SK-N-SH (cell line): Measurements from ENCODE around the gene TP73. TPM values are rescaled to one million over a fixed set of nuclear protein-coding genes. Genes with fewer than 3 reads are reported as not detected.

Source experiments
- CTCF ChIA-PET: fragments of 300-600, 350-600 bp; formaldehyde crosslinking; extraction: SDS; loops from one replicate; lab custom pipeline; 2021; lab: Yijun Ruan, JAX
- POLR2A ChIA-PET: fragments of 350-600 bp; sonication (Branson Sonifier 250); formaldehyde crosslinking; extraction: SDS; loops from one replicate; lab custom pipeline; 2020; ENCODE audit warnings: antibody characterized with exemption, inconsistent platforms; lab: Yijun Ruan, JAX
- DNase-seq: peaks from one replicate; pipeline ENCODE4 v3.0.0; 2012
- H2AFZ ChIP-seq: fragments of 200-600 bp; sonication (generic); 2 replicates; pipeline ENCODE4 v1.8.1; 2016; ENCODE audit warnings: antibody characterized with exemption, mild to moderate bottlenecking, low read depth
- H3F3A ChIP-seq: fragments of 200-600 bp; sonication (generic); replicated peaks from 2 replicates; pipeline ENCODE3; 2016; ENCODE audit warnings: antibody characterized with exemption, mild to moderate bottlenecking; ENCODE audit not compliant: insufficient read depth
- H3K27ac ChIP-seq, 2 experiments: fragments of 200-500 bp in 1 of 2; fragments of 200-600 bp in 1 of 2; sonication (Bioruptor generic) in 1 of 2; sonication (generic), shearing (Covaris generic) in 1 of 2; 2 replicates each; pipeline versions ENCODE4 v1.5.1 to v1.6.1; 2014 to 2016; ENCODE audit warnings: low read depth in 2 of 2, inconsistent platforms in 1 of 2, low read length in 1 of 2, mild to moderate bottlenecking in 1 of 2, mixed read lengths in 1 of 2
- H3K27me3 ChIP-seq: fragments of 200-600 bp; sonication (generic), shearing (Covaris generic); 2 replicates; pipeline ENCODE4 v1.6.1; 2016; ENCODE audit warnings: mixed run types; ENCODE audit not compliant: insufficient read depth
- H3K36me3 ChIP-seq, 2 experiments: fragments of 200-500 bp in 1 of 2; fragments of 200-600 bp in 1 of 2; sonication (Bioruptor generic) in 1 of 2; sonication (generic) in 1 of 2; replicated peaks in 1 of 2; 2 replicates each; pipeline versions ENCODE3 to v1.5.1; 2014 to 2016; ENCODE audit warnings: low read length in 1 of 2, mild to moderate bottlenecking in 1 of 2; ENCODE audit not compliant: insufficient read depth in 2 of 2, control insufficient read depth in 1 of 2
- H3K4me1 ChIP-seq, 2 experiments: fragments of 200-500 bp in 1 of 2; fragments of 200-600 bp in 1 of 2; sonication (Bioruptor generic) in 1 of 2; sonication (generic), shearing (Covaris generic) in 1 of 2; 2 replicates each; pipeline versions ENCODE4 v1.5.1 to v1.6.1; 2014 to 2016; ENCODE audit warnings: low read depth in 1 of 2, low read length in 1 of 2, mixed run types in 1 of 2; ENCODE audit not compliant: insufficient read depth in 2 of 2, control insufficient read depth in 1 of 2
- H3K4me2 ChIP-seq: fragments of 200-600 bp; sonication (generic), shearing (Covaris generic); 2 replicates; pipeline ENCODE4 v1.6.1; 2017; ENCODE audit warnings: mixed run types
- H3K4me3 ChIP-seq, 2 experiments: fragments of 200-500 bp in 1 of 2; fragments of 200-600 bp in 1 of 2; sonication (Bioruptor generic) in 1 of 2; sonication (generic), shearing (Covaris generic) in 1 of 2; 2 replicates each; pipeline versions ENCODE4 v1.5.1 to v1.8.1; 2014 to 2016; ENCODE audit warnings: low read depth in 2 of 2, inconsistent platforms in 1 of 2, low read length in 1 of 2, mild to moderate bottlenecking in 1 of 2, mixed read lengths in 1 of 2, moderate library complexity in 1 of 2
- H3K79me2 ChIP-seq: fragments of 200-600 bp; sonication (generic); 2 replicates; pipeline ENCODE4 v1.8.1; 2017; ENCODE audit warnings: mild to moderate bottlenecking; ENCODE audit not compliant: insufficient read depth
- H3K9ac ChIP-seq: fragments of 200-600 bp; sonication (generic); 2 replicates; pipeline ENCODE4 v1.6.1; 2017; ENCODE audit warnings: mixed run types
- H3K9me2 ChIP-seq: fragments of 200-600 bp; sonication (generic); 2 replicates; pipeline ENCODE4 v1.6.1; 2017; ENCODE audit warnings: mixed run types
- H3K9me3 ChIP-seq: fragments of 200-600 bp; sonication (generic); 2 replicates; pipeline ENCODE4 v1.6.1; 2017; ENCODE audit warnings: mixed run types, mild to moderate bottlenecking, moderate library complexity
- H4K20me1 ChIP-seq: fragments of 200-600 bp; sonication (generic); 2 replicates; pipeline ENCODE4 v1.6.1; 2017; ENCODE audit warnings: mild to moderate bottlenecking, mixed run types; ENCODE audit not compliant: insufficient read depth
- CHD2 ChIP-seq: fragments of 150-350 bp; IDR thresholded peaks from 2 replicates; pipeline ENCODE4 v1.6.1; 2018; ENCODE audit warnings: low read length; ENCODE audit not compliant: partially characterized antibody
- EP300 ChIP-seq, 2 experiments: IDR thresholded peaks; 2 replicates each; pipeline versions ENCODE4 v1.4.0 to v1.6.1; 2012; ENCODE audit warnings: borderline replicate concordance in 1 of 2, low read depth in 1 of 2, low read length in 1 of 2
- FOSL2 ChIP-seq: IDR thresholded peaks from 2 replicates; pipeline ENCODE4 v1.4.0; 2012; ENCODE audit warnings: low read depth, mild to moderate bottlenecking, moderate library complexity, borderline replicate concordance
- JUND ChIP-seq: IDR thresholded peaks from 2 replicates; pipeline ENCODE4 v1.4.0; 2012
- MEF2A ChIP-seq: IDR thresholded peaks from 2 replicates; pipeline ENCODE4 v1.4.0; 2012; ENCODE audit warnings: low read depth, borderline replicate concordance
- MXI1 ChIP-seq: IDR thresholded peaks from 2 replicates; pipeline ENCODE4 v1.6.1; 2012; ENCODE audit warnings: mild to moderate bottlenecking, low read depth, low read length, improper control_type of control experiment
- NRF1 ChIP-seq: IDR thresholded peaks from 2 replicates; pipeline ENCODE4 v1.6.1; 2012; ENCODE audit warnings: low read depth, mild to moderate bottlenecking, low read length
- PBX3 ChIP-seq: IDR thresholded peaks from 2 replicates; pipeline ENCODE4; 2012
- POLR2AphosphoS5 ChIP-seq: IDR thresholded peaks from 2 replicates; pipeline ENCODE4 v1.6.1; 2012; ENCODE audit warnings: low read depth, low read length
- RCOR1 ChIP-seq: fragments of 150-350 bp; IDR thresholded peaks from 2 replicates; pipeline ENCODE4 v1.6.1; 2017; ENCODE audit warnings: antibody characterized with exemption, low read length
- RXRA ChIP-seq: IDR thresholded peaks from 2 replicates; pipeline ENCODE4 v1.4.0; 2012; ENCODE audit warnings: low read depth, mild to moderate bottlenecking, borderline replicate concordance
- SMC3 ChIP-seq: IDR thresholded peaks from 2 replicates; pipeline ENCODE4 v1.6.1; 2012; ENCODE audit warnings: low read depth, low read length, improper control_type of control experiment
- TCF12 ChIP-seq: IDR thresholded peaks from 2 replicates; pipeline ENCODE4 v1.4.0; 2012
- YY1 ChIP-seq: IDR thresholded peaks from 2 replicates; pipeline ENCODE4 v1.4.0; 2012; ENCODE audit warnings: low read depth, mild to moderate bottlenecking
- WGBS: methylation state at CpG from one replicate; pipeline ENCODE4 v1.1.6; 2017; ENCODE audit warnings: low lambda C conversion rate; 5-methylcytosine and 5-hydroxymethylcytosine counted together
- polyA plus RNA-seq, 3 experiments: library from polyadenylated mRNA; depleted of rRNA; stranded (reverse); fragments of >200 nt; gene quantifications; 2 replicates each; pipeline ENCODE4 v1.2.3, GENCODE V29; 2012
- TF ChIP-seq, protein P1 (sequence below): fragments of 150-350 bp; IDR thresholded peaks from 2 replicates; pipeline ENCODE4 v1.6.1; 2016; ENCODE audit warnings: mild to moderate bottlenecking, low read depth, low read length
- TF ChIP-seq, protein P2 (sequence below): IDR thresholded peaks from 2 replicates; pipeline ENCODE4 v1.4.0; 2012; ENCODE audit warnings: low read depth, borderline replicate concordance
- TF ChIP-seq, protein P3 (sequence below): IDR thresholded peaks from 2 replicates; pipeline ENCODE4 v1.4.0; 2012; ENCODE audit warnings: low read depth
- TF ChIP-seq, protein P4 (sequence below): IDR thresholded peaks from 2 replicates; pipeline ENCODE4 v1.4.0; 2012; ENCODE audit warnings: low read depth, borderline replicate concordance

Gene TP73
- polyA plus RNA-seq, 1 of the 3 experiments (the other 2 are of a cell fraction), result 0.64 TPM

DNA sequence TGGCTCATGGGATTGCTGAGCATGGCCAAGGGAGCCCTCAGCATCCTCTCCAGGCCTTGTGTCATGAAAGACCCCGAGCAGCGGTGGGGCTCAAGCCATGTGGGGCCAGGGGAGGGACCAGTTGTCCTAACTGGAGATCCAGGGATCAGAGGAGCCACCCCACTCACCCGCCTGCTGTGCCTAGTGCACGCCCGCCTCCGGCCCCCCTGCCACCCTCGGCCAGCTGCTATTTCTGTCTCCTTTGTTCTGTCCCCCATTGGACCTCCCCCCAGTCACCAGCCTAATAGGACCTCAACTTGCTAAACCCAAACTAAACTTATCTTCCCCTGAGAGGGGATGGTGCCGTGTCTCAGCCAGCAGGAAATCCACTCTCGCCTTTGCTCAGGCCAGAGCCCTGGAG, 44.4 kb downstream of the TP73 start:
- H3K9me2 ChIP-seq, result no peaks in the 10 kb centered on the region
- H3K9ac ChIP-seq, result no peak overlapping the region
- POLR2A ChIA-PET, result no interaction called here
- peaks cover 0 to 43% of the 10 kb centered on the region in 2 experiments; a peak in 1 of 4 replicates for H3K4me1 ChIP-seq
- H3F3A ChIP-seq, result no peaks in the 10 kb centered on the region
- no peak for DNase-seq
- no peaks in the 10 kb centered on the region for H3K79me2 ChIP-seq
- 91% methylated on average over 7 of the region's 9 CpGs for WGBS
- no peak overlapping the region for H3K4me2 ChIP-seq
- no peak overlapping the region for H2AFZ ChIP-seq
- H3K4me3 ChIP-seq, result no peak overlapping the region
- H3K27me3 ChIP-seq, result no peaks in the 10 kb centered on the region
- no peak overlapping the region; a peak in 1 of 4 replicates for H3K27ac ChIP-seq
- H3K36me3 ChIP-seq, result no peaks in the 10 kb centered on the region
- TF ChIP-seq MEF2A, result no peak
- TF ChIP-seq, protein P1, sequence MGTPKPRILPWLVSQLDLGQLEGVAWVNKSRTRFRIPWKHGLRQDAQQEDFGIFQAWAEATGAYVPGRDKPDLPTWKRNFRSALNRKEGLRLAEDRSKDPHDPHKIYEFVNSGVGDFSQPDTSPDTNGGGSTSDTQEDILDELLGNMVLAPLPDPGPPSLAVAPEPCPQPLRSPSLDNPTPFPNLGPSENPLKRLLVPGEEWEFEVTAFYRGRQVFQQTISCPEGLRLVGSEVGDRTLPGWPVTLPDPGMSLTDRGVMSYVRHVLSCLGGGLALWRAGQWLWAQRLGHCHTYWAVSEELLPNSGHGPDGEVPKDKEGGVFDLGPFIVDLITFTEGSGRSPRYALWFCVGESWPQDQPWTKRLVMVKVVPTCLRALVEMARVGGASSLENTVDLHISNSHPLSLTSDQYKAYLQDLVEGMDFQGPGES, result no peak
- no peak for TF ChIP-seq RCOR1
- TF ChIP-seq, protein P2, sequence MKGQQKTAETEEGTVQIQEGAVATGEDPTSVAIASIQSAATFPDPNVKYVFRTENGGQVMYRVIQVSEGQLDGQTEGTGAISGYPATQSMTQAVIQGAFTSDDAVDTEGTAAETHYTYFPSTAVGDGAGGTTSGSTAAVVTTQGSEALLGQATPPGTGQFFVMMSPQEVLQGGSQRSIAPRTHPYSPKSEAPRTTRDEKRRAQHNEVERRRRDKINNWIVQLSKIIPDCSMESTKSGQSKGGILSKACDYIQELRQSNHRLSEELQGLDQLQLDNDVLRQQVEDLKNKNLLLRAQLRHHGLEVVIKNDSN, result no peak
- no peak for TF ChIP-seq YY1
- no peak for TF ChIP-seq RXRA
- TF ChIP-seq MXI1, result no peak
- TF ChIP-seq, protein P3, sequence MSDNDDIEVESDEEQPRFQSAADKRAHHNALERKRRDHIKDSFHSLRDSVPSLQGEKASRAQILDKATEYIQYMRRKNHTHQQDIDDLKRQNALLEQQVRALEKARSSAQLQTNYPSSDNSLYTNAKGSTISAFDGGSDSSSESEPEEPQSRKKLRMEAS, result no peak
- TF ChIP-seq SMC3, result no peak
- no peak for TF ChIP-seq POLR2AphosphoS5
- TF ChIP-seq CHD2, result no peak
- no peak for TF ChIP-seq EP300 (IDR thresholded peaks at IDR 0.05; ENCODE audit: borderline replicate concordance in 1 of 2, low read depth in 1 of 2, low read length in 1 of 2)
- TF ChIP-seq NRF1, result no peak
- TF ChIP-seq FOSL2, result no peak
- TF ChIP-seq JUND, result no peak
- TF ChIP-seq, protein P4, sequence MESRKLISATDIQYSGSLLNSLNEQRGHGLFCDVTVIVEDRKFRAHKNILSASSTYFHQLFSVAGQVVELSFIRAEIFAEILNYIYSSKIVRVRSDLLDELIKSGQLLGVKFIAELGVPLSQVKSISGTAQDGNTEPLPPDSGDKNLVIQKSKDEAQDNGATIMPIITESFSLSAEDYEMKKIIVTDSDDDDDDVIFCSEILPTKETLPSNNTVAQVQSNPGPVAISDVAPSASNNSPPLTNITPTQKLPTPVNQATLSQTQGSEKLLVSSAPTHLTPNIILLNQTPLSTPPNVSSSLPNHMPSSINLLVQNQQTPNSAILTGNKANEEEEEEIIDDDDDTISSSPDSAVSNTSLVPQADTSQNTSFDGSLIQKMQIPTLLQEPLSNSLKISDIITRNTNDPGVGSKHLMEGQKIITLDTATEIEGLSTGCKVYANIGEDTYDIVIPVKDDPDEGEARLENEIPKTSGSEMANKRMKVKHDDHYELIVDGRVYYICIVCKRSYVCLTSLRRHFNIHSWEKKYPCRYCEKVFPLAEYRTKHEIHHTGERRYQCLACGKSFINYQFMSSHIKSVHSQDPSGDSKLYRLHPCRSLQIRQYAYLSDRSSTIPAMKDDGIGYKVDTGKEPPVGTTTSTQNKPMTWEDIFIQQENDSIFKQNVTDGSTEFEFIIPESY, result no peak
- no peak for TF ChIP-seq PBX3
- no peak for TF ChIP-seq TCF12
- no peaks in the 10 kb centered on the region for H3K9me3 ChIP-seq
- H4K20me1 ChIP-seq, result no peaks in the 10 kb centered on the region
- CTCF ChIA-PET, result interaction anchor here (1.7 to 12.9 kb wide), 7 partner anchors 8 to 108 kb away, joined by 5 to 369 read pairs (median 14); no protein-coding TSS in a partner anchor
